Endothelial cell of umbilical vein (primary cell): ENCODE measurements around the gene DQX1. TPM values are rescaled to one million over a fixed set of nuclear protein-coding genes. Genes with fewer than 3 reads are reported as not detected.

ENCODE experiments used
- BruUV-seq: library from RNA; stranded (reverse); fragments of 400-500 nt; replicated peaks from 2 replicates; lab custom pipeline; 2021; lab: Mats Ljungman, UMichigan
- CTCF ChIA-PET: fragments of 300-600, 350-600 bp; sonication (Branson Sonifier 250); formaldehyde crosslinking; loops from one replicate; lab custom pipeline; 2021; ENCODE audit warnings: antibody characterized with exemption, inconsistent platforms; lab: Charles Lee
- POLR2A ChIA-PET: fragments of 300-600, 350-600 bp; sonication (Branson Sonifier 250); formaldehyde crosslinking; loops from one replicate; lab custom pipeline; 2021; ENCODE audit warnings: antibody characterized with exemption, inconsistent platforms; lab: Charles Lee
- DNase-seq: peaks from one replicate; pipeline ENCODE4 v3.0.0-alpha.2; 2011; ENCODE audit warnings: low read depth, low spot score
- FAIRE-seq: peaks from 2 replicates; lab custom pipeline; 2011; peaks lifted over from hg19 to GRCh38; lab: Jason Lieb, UNC
- H2AFZ ChIP-seq: 2 replicates; pipeline ENCODE4 v1.6.0; 2012; ENCODE audit warnings: low read depth, low read length, control low read depth, inconsistent platforms
- H3K27ac ChIP-seq: 2 replicates; pipeline ENCODE4 v1.5.1; 2011; ENCODE audit warnings: low read depth, mild to moderate bottlenecking, control low read depth, low read length, moderate library complexity; ENCODE audit not compliant: insufficient read depth
- H3K27me3 ChIP-seq, 2 experiments: 2 replicates each; pipeline versions ENCODE4 v1.6.0 to v1.6.1; 2011; ENCODE audit warnings: low read length in 2 of 2, mixed read lengths in 1 of 2; ENCODE audit not compliant: control insufficient read depth in 2 of 2, insufficient read depth in 2 of 2
- H3K36me3 ChIP-seq, 2 experiments: 2 replicates in 1 of 2; 3 replicates in 1 of 2; pipeline ENCODE4 v1.5.1; 2011; ENCODE audit warnings: low read length in 2 of 2, mild to moderate bottlenecking in 1 of 2, moderate library complexity in 1 of 2; ENCODE audit not compliant: control insufficient read depth in 2 of 2, insufficient read depth in 2 of 2; ENCODE audit errors: extremely low read depth in 1 of 2
- H3K4me1 ChIP-seq: 3 replicates; pipeline ENCODE4 v1.5.1; 2011; ENCODE audit warnings: mild to moderate bottlenecking, low read length; ENCODE audit not compliant: control insufficient read depth, insufficient read depth; ENCODE audit errors: extremely low read depth
- H3K4me2 ChIP-seq: 2 replicates; pipeline ENCODE4 v1.6.1; 2011; ENCODE audit warnings: low read length, control low read depth, mixed read lengths; ENCODE audit not compliant: insufficient read depth
- H3K4me3 ChIP-seq, 3 experiments: fragments of 200-600 bp in 1 of 3; sonication (generic), shearing (Covaris generic) in 1 of 3; replicated peaks in 1 of 3; 2 replicates each; pipeline ENCODE4 v1.5.1; 2011 to 2016; ENCODE audit warnings: control low read depth in 3 of 3, low read length in 3 of 3, mild to moderate bottlenecking in 2 of 3, inconsistent platforms in 1 of 3, low read depth in 1 of 3, moderate library complexity in 1 of 3; ENCODE audit not compliant: insufficient read depth in 1 of 3
- H3K79me2 ChIP-seq: 2 replicates; pipeline ENCODE4 v1.6.0; 2012; ENCODE audit warnings: low read length, inconsistent platforms; ENCODE audit not compliant: control insufficient read depth, insufficient read depth
- H3K9ac ChIP-seq: replicated peaks from 2 replicates; pipeline ENCODE3; 2011; ENCODE audit warnings: low read length, control low read depth; ENCODE audit not compliant: insufficient read depth; ENCODE audit errors: extremely low read depth
- H3K9me1 ChIP-seq: replicated peaks from 3 replicates; pipeline ENCODE4 v1.6.0; 2011; ENCODE audit warnings: mild to moderate bottlenecking, low read length; ENCODE audit not compliant: control insufficient read depth, insufficient read depth; ENCODE audit errors: extremely low read depth
- H3K9me3 ChIP-seq: replicated peaks from 2 replicates; pipeline ENCODE4 v1.5.1; 2012; ENCODE audit warnings: low read length, inconsistent platforms; ENCODE audit not compliant: control insufficient read depth, insufficient read depth
- H4K20me1 ChIP-seq: replicated peaks from 2 replicates; pipeline ENCODE3; 2011; ENCODE audit warnings: mild to moderate bottlenecking, low read length; ENCODE audit not compliant: control insufficient read depth, insufficient read depth; ENCODE audit errors: extremely low read depth
- EZH2 ChIP-seq: IDR thresholded peaks from 2 replicates; pipeline ENCODE4 v1.6.1; 2012; ENCODE audit warnings: borderline replicate concordance, low read depth, mild to moderate bottlenecking, moderate library complexity, low read length, inconsistent platforms; ENCODE audit not compliant: severe bottlenecking
- FOS ChIP-seq: IDR thresholded peaks from 2 replicates; pipeline ENCODE4 v1.6.1; 2011; ENCODE audit warnings: mild to moderate bottlenecking, low read length, moderate library complexity, borderline replicate concordance; ENCODE audit not compliant: insufficient read depth
- GATA2 ChIP-seq: IDR thresholded peaks from 2 replicates; pipeline ENCODE4 v1.7.0; 2011; ENCODE audit warnings: low read depth, mild to moderate bottlenecking, moderate library complexity, mixed read lengths, low read length; ENCODE audit not compliant: insufficient read length, insufficient read depth
- JUN ChIP-seq: IDR thresholded peaks from 2 replicates; pipeline ENCODE4 v1.6.1; 2011; ENCODE audit warnings: borderline replicate concordance, low read depth; ENCODE audit not compliant: insufficient read length, insufficient read depth
- POLR2AphosphoS5 ChIP-seq: IDR thresholded peaks from 2 replicates; pipeline ENCODE4 v1.6.1; 2012; ENCODE audit warnings: low read depth, mild to moderate bottlenecking, control low read depth, low read length, moderate library complexity; ENCODE audit not compliant: insufficient read depth
- dilution Hi-C: fragments of 300-500 bp; cut with MboI; formaldehyde crosslinking; loops from one replicate; pipeline ENCODE4 v1.15.0; 2019; ENCODE audit warnings: low sequenced_read_pairs; ENCODE audit not compliant: extremely low pct_ligation_motif_present
- intact Hi-C: fragments of 100-400 bp; cut with micrococcal nuclease; formaldehyde crosslinking; loops from one replicate; pipeline ENCODE4 v1.10.0; 2022
- polyA plus RNA-seq, 4 experiments: library from polyadenylated mRNA; depleted of rRNA in 3 of 4; stranded (reverse) in 3 of 4; unstranded in 1 of 4; fragments of >200 nt; gene quantifications; 2 replicates each; pipeline versions ENCODE4 v1.2.1 to v1.2.3, GENCODE V29; 2011 to 2012; ENCODE audit warnings: missing spikeins in 1 of 4
- total RNA-seq: library from RNA; stranded (reverse); gene quantifications from 2 replicates; pipeline ENCODE4 v1.2.3, GENCODE V29; 2021
- TF ChIP-seq, protein P1 (sequence below), 2 donors: IDR thresholded peaks; 1 replicate in 1 of 2; 2 replicates in 1 of 2; pipeline ENCODE4 v1.5.1; 2011; ENCODE audit warnings: low read length in 2 of 2, mild to moderate bottlenecking in 2 of 2, moderate library complexity in 2 of 2, control low read depth in 1 of 2, inconsistent platforms in 1 of 2, low read depth in 1 of 2; ENCODE audit not compliant: insufficient read depth in 1 of 2; ENCODE audit errors: extremely low read depth in 1 of 2
- TF ChIP-seq, protein P2 (sequence below): IDR thresholded peaks from 2 replicates; pipeline ENCODE4 v1.6.1; 2011; ENCODE audit not compliant: insufficient read depth, insufficient read length

Gene DQX1
- total and polyA plus RNA-seq, 2 donors (not counting 3 experiments of a cell fraction or from before 2014, with no cell fraction given), result 0.06 to 0.44 TPM

DNA sequence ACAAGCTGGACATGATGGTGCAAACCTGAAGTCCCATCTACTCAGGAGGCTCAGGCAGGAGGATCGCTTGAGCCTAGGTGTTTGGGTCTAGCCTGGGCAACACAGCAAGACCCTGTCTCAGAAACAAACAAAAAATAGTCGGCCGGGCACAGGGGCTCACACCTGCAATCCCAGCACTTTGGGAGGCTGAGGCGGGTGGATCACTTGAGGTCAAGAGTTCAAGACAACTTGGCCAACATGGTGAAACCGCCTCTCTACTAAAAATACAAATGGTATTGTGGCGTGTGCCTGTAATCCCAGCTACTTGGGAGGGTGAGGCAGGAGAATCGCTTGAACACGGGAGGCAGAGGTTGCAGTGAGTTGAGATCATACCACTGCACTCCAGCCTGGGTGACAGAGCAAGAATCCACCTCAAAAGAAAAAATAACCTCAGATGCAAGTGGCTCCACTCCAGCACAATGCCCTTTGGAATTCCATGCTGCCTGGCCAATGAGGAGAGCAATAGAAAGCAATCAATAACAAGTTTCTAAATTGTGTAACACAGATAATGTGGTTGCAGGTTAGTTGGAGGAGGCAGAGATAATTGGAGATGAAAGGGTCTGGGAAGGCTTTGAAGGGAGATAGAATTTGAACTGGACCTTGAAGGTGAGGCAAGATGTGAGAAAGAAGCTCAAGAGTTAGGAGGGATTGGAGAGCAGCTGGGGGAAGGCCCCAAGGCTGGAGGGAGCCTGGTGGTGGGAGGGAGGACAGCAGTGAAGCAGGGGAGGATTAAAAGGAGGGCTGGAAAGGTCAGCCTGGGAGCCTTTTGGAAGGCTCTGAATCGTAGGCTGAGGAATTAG, 37.2 kb downstream of the DQX1 start:
- Histone ChIP-seq H4K20me1 (no peaks in the 10 kb centered on the region), H3K4me1 (peaks cover 4% of the 10 kb centered on the region), H3K9ac (no peak overlapping the region), H3K27me3 (no peaks in the 10 kb centered on the region), H3K79me2 (no peaks in the 10 kb centered on the region), H3K9me1 (no peaks in the 10 kb centered on the region), H3K9me3 (no peaks in the 10 kb centered on the region), H3K4me2 (no peak overlapping the region), H3K27ac (no peak overlapping the region), H3K4me3 (no peak overlapping the region), H2AFZ (no peak overlapping the region), H3K36me3 (peaks cover 3 to 14% of the 10 kb centered on the region in 2 experiments)
- POLR2A ChIA-PET, result no interaction called here
- dilution Hi-C loops (no loop called here), intact Hi-C loops (no loop called here)
- FAIRE-seq (no peak), DNase-seq (no peak)
- CTCF ChIA-PET, result interaction anchor here (0.9 to 2.1 kb wide), 2 partner anchors 9 to 43 kb away, joined by 3 to 8 read pairs; no protein-coding TSS in a partner anchor
- no TSS peak for BruUV-seq
- TF ChIP-seq, protein P1, sequence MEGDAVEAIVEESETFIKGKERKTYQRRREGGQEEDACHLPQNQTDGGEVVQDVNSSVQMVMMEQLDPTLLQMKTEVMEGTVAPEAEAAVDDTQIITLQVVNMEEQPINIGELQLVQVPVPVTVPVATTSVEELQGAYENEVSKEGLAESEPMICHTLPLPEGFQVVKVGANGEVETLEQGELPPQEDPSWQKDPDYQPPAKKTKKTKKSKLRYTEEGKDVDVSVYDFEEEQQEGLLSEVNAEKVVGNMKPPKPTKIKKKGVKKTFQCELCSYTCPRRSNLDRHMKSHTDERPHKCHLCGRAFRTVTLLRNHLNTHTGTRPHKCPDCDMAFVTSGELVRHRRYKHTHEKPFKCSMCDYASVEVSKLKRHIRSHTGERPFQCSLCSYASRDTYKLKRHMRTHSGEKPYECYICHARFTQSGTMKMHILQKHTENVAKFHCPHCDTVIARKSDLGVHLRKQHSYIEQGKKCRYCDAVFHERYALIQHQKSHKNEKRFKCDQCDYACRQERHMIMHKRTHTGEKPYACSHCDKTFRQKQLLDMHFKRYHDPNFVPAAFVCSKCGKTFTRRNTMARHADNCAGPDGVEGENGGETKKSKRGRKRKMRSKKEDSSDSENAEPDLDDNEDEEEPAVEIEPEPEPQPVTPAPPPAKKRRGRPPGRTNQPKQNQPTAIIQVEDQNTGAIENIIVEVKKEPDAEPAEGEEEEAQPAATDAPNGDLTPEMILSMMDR (IDR thresholded peaks at IDR 0.05; ENCODE audit: extremely low read depth in 1 of 2, insufficient read depth in 1 of 2, low read depth in 1 of 2, low read length in 2 of 2), result no peak
- TF ChIP-seq JUN (no peak), GATA2 (no peak), FOS (no peak), EZH2 (no peak), POLR2AphosphoS5 (no peak)
- TF ChIP-seq, protein P2, sequence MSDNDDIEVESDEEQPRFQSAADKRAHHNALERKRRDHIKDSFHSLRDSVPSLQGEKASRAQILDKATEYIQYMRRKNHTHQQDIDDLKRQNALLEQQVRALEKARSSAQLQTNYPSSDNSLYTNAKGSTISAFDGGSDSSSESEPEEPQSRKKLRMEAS, result no peak
